ENCODE measurements around the gene MYO18B. TPM values are rescaled to one million over a fixed set of nuclear protein-coding genes. Genes with fewer than 3 reads are reported as not detected.

Gene MYO18B
- total and polyA plus RNA-seq, 2 of the 4 experiments (the other 2 are of a cell fraction) = under 0.01 TPM; not detected in 1

- ChIA-PET CTCF (no interaction called here), POLR2A (ENCODE audit: unreplicated experiment) (no interaction called here)
- no peaks in the 10 kb centered on the region for H3K36me3 ChIP-seq (ENCODE audit: control insufficient read depth, insufficient read depth, low read length)
- no peaks in the 10 kb centered on the region for H3K9me3 ChIP-seq (ENCODE audit: control insufficient read depth, insufficient read depth, low read length)
- no peak overlapping the region for H3K14ac ChIP-seq (replicated peaks; ENCODE audit: low read depth, low read length)
- no peak overlapping the region for H2BK5ac ChIP-seq (ENCODE audit: low read depth, low read length, poor library complexity, severe bottlenecking)
- no peak overlapping the region for H2BK15ac ChIP-seq (ENCODE audit: low read depth, low read length)
- H3K4me3 ChIP-seq (ENCODE audit: insufficient read depth, low read depth, low read length) = no peak overlapping the region
- dilution Hi-C loops (cut with HindIII; ENCODE audit: low sequenced_read_pairs, unreplicated experiment) (no loop called here), in situ Hi-C loops (cut with MboI; ENCODE audit: low sequenced_read_pairs) (no loop called here), intact Hi-C loops (cut with micrococcal nuclease) (no loop called here)
- no peak overlapping the region for H3K56ac ChIP-seq (ENCODE audit: extremely low read depth, insufficient read depth, low read length)
- no peak overlapping the region for H2AK5ac ChIP-seq (ENCODE audit: low read depth, low read length)
- H3K27ac ChIP-seq (ENCODE audit: insufficient read depth, low read length) = no peak overlapping the region
- no peak overlapping the region for H3K9ac ChIP-seq (ENCODE audit: low read depth, low read length)
- no peak for ATAC-seq (ENCODE audit: low read depth)
- H3K4me1 ChIP-seq (ENCODE audit: control insufficient read depth, insufficient read depth, low read length) = no peaks in the 10 kb centered on the region
- no peak overlapping the region for H3K4me2 ChIP-seq (ENCODE audit: low read depth, low read length)
- no TSS peak for BruUV-seq (replicated peaks)
- TF ChIP-seq RCOR1 (IDR thresholded peaks at IDR 0.05; ENCODE audit: insufficient replicate concordance, low read length) (no peak), MXI1 (IDR thresholded peaks at IDR 0.05; ENCODE audit: borderline replicate concordance, low read depth, low read length) (no peak), CTCF (conservative IDR thresholded peaks at IDR 0.05; ENCODE audit: low read depth, low read length) (no peak), POLR2A (IDR thresholded peaks at IDR 0.05; ENCODE audit: low read depth, low read length) (no peak), CHD1 (IDR thresholded peaks at IDR 0.05; ENCODE audit: low read depth, low read length) (no peak), SMC3 (IDR thresholded peaks at IDR 0.05; ENCODE audit: low read depth, low read length) (no peak), MAZ (IDR thresholded peaks at IDR 0.05; ENCODE audit: borderline replicate concordance, low read depth, low read length) (no peak), RAD21 (IDR thresholded peaks at IDR 0.05; ENCODE audit: low read length) (no peak), NFE2L2 (IDR thresholded peaks at IDR 0.05; ENCODE audit: low read depth, low read length) (no peak), MAFK (IDR thresholded peaks at IDR 0.05; ENCODE audit: low read depth, low read length) (no peak)
- TF ChIP-seq, protein P1, sequence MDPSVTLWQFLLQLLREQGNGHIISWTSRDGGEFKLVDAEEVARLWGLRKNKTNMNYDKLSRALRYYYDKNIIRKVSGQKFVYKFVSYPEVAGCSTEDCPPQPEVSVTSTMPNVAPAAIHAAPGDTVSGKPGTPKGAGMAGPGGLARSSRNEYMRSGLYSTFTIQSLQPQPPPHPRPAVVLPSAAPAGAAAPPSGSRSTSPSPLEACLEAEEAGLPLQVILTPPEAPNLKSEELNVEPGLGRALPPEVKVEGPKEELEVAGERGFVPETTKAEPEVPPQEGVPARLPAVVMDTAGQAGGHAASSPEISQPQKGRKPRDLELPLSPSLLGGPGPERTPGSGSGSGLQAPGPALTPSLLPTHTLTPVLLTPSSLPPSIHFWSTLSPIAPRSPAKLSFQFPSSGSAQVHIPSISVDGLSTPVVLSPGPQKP (IDR thresholded peaks at IDR 0.05; ENCODE audit: borderline replicate concordance, low read depth, low read length) = no peak
- H4K20me1 ChIP-seq (ENCODE audit: insufficient read depth, low read length) = no peaks in the 10 kb centered on the region
- no peaks in the 10 kb centered on the region for H3K27me3 ChIP-seq (ENCODE audit: control insufficient read depth, insufficient read depth, low read length)
- H3K9me1 ChIP-seq (ENCODE audit: insufficient read depth, low read length) = no peaks in the 10 kb centered on the region
- H4K91ac ChIP-seq (ENCODE audit: insufficient read depth, low read depth, low read length) = no peak overlapping the region
- no peak for DNase-seq
- H3K4ac ChIP-seq (ENCODE audit: low read depth, low read length) = no peak overlapping the region
- H4K5ac ChIP-seq (ENCODE audit: low read depth, low read length) = no peak overlapping the region
- no peaks in the 10 kb centered on the region for H3K79me1 ChIP-seq (ENCODE audit: low read depth in 1 of 2, low read length in 2 of 2)
- H3K18ac ChIP-seq (ENCODE audit: low read depth, low read length) = no peak overlapping the region
- H3K23ac ChIP-seq (ENCODE audit: low read depth, low read length) = no peak overlapping the region
- H2BK120ac ChIP-seq (ENCODE audit: low read depth, low read length) = no peak overlapping the region
- WGBS, 2 experiments (ENCODE audit: extremely low coverage in 2 of 2, insufficient read length in 1 of 2) = 100% methylated on average over 1 of the region's 7 CpGs; no CpG with 5 or more reads in 1 of the 2 experiments
- H2AK9ac ChIP-seq (replicated peaks; ENCODE audit: low read depth, low read length, poor library complexity) = no peak overlapping the region
- no peak overlapping the region for H4K8ac ChIP-seq (ENCODE audit: low read depth in 2 of 2, low read length in 2 of 2)
- no peak overlapping the region for H2BK20ac ChIP-seq (ENCODE audit: low read depth, low read length)
- H2AFZ ChIP-seq (replicated peaks; ENCODE audit: low read length, poor library complexity) = no peak overlapping the region
Measured at GRCh38 chr22:25710501-25710900, 31.5 kb upstream of the MYO18B start.
